ENCODE measurements around the gene CAP1. TPM values are rescaled to one million over a fixed set of nuclear protein-coding genes. Genes with fewer than 3 reads are reported as not detected.

The CAP1 gene
- total RNA-seq, 2 donors from 2014 or later: 315 to 409 TPM

DNA sequence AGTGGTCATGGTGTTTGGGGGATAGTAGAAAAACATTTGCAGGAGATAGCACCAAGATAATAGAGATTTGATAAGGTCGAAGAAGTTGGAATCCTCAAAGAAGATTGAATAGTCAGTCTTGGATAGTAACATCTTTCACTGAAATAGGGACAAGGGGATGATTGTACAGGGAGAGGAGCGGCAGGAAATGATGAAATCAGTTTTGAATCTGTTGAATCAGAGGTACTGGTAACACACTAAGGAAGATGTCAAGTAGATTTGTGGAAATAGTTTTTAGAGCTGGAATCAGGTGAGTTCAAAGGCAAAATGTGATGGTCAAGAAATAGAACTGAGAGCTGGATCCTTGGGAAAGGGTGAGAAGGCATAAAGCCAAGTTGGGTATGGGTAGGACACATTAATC is 26.5 kb downstream of the CAP1 start:
- Histone ChIP-seq H3K4me1 (ENCODE audit: control insufficient read depth in 1 of 2, low read depth in 2 of 2) (peaks cover 0 to under 1% of the 10 kb centered on the region in 2 donors), H3K36me3 (peaks cover 94% of the 10 kb centered on the region), H3K27ac (no peak overlapping the region), H3K4me3 (no peak overlapping the region), H3K27me3 (replicated peaks; ENCODE audit: insufficient read depth) (no peaks in the 10 kb centered on the region), H3K9me3 (no peaks in the 10 kb centered on the region)
- ATAC-seq (ENCODE audit: insufficient number of reproducible peaks, low FRiP score, low read depth): no peak
- no peak for DNase-seq (ENCODE audit: low spot score)
- TF ChIP-seq, protein P1, sequence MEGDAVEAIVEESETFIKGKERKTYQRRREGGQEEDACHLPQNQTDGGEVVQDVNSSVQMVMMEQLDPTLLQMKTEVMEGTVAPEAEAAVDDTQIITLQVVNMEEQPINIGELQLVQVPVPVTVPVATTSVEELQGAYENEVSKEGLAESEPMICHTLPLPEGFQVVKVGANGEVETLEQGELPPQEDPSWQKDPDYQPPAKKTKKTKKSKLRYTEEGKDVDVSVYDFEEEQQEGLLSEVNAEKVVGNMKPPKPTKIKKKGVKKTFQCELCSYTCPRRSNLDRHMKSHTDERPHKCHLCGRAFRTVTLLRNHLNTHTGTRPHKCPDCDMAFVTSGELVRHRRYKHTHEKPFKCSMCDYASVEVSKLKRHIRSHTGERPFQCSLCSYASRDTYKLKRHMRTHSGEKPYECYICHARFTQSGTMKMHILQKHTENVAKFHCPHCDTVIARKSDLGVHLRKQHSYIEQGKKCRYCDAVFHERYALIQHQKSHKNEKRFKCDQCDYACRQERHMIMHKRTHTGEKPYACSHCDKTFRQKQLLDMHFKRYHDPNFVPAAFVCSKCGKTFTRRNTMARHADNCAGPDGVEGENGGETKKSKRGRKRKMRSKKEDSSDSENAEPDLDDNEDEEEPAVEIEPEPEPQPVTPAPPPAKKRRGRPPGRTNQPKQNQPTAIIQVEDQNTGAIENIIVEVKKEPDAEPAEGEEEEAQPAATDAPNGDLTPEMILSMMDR (IDR thresholded peaks at IDR 0.05): no peak

DNA sequence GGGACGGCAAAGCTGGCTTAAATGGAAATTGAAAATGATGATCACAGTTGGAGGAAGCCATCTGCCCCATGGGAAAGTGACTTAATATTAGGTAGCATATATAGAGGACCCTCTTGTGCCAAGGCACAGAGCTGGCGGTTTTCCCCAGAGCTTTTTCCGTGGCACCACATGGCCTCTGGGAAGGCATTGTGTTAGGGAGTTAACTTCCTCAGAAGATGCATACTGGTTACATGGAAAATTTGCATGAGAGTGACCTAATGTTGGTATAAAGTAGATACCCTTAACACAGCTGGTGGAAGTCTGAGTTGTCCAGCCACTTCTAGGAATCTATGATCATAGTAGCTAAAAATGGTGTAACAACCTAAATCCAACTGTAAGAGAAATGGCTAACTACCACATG is 27.3 kb downstream of the CAP1 start:
- no peaks in the 10 kb centered on the region for H3K9me3 ChIP-seq
- TF ChIP-seq, protein P1 (IDR thresholded peaks at IDR 0.05): no peak
- H3K36me3 ChIP-seq: peaks cover 99% of the 10 kb centered on the region
- no peak overlapping the region for H3K27ac ChIP-seq
- H3K4me1 ChIP-seq (ENCODE audit: control insufficient read depth in 1 of 2, low read depth in 2 of 2): no peaks in the 10 kb centered on the region
- DNase-seq (ENCODE audit: low spot score) (no peak), ATAC-seq (ENCODE audit: insufficient number of reproducible peaks, low FRiP score, low read depth) (no peak)
- H3K27me3 ChIP-seq (replicated peaks; ENCODE audit: insufficient read depth): no peaks in the 10 kb centered on the region
- H3K4me3 ChIP-seq: no peak overlapping the region

DNA sequence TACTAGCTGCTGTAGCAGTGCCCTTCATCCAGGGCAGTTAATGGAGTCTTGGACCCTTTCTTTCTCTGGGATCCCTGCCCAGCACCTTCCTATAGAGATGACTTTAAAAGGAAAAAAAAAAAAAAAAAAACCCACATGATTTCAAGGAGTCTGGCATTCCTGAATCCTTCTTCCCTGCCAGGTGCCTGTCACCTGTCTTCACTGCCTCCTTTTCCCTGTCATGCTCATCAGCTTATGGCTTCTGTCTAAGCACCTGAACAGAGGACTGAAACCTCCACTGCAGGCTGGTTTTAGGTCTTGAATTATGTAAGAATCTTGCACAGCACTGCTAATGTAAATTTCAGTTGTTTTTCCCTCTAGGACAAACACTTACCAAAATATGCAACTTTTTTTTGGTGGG is 31.6 kb downstream of the CAP1 start:
- peaks cover 0 to 10% of the 10 kb centered on the region in 2 donors for H3K4me1 ChIP-seq (ENCODE audit: control insufficient read depth in 1 of 2, low read depth in 2 of 2)
- DNase-seq (ENCODE audit: low spot score) (no peak), ATAC-seq (ENCODE audit: insufficient number of reproducible peaks, low FRiP score, low read depth) (no peak)
- no peaks in the 10 kb centered on the region for H3K27me3 ChIP-seq (replicated peaks; ENCODE audit: insufficient read depth)
- no peak overlapping the region for H3K27ac ChIP-seq
- H3K36me3 ChIP-seq: peaks cover 72% of the 10 kb centered on the region
- H3K9me3 ChIP-seq: no peaks in the 10 kb centered on the region
- TF ChIP-seq, protein P1 (IDR thresholded peaks at IDR 0.05): no peak
- H3K4me3 ChIP-seq: no peak overlapping the region

DNA sequence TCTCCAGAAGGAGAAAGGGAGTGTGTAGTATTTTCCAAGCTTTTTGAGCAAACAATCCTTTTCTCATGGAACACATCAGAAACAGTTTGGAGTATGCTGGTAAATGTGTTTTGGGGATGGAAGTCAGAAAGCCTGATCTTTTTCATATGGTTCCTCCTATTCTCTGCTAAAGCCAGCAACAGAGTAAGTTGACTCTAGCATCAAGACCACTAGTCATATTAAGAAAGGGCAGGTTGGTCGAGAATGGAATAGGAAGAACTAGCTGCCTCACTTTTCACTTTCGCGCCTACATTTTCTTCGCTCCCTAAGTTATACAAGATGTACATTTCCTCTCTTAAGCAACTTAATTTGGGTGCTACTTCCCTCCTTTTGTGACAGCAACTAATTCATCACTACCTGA is 32.5 kb downstream of the CAP1 start:
- Histone ChIP-seq H3K27me3 (replicated peaks; ENCODE audit: insufficient read depth) (no peaks in the 10 kb centered on the region), H3K4me3 (no peak overlapping the region), H3K27ac (no peak overlapping the region), H3K36me3 (peaks cover 62% of the 10 kb centered on the region), H3K9me3 (no peaks in the 10 kb centered on the region), H3K4me1 (ENCODE audit: control insufficient read depth in 1 of 2, low read depth in 2 of 2) (peaks cover 0 to 10% of the 10 kb centered on the region in 2 donors)
- DNase-seq (ENCODE audit: low spot score) (no peak), ATAC-seq (ENCODE audit: insufficient number of reproducible peaks, low FRiP score, low read depth) (no peak)
- TF ChIP-seq, protein P1 (IDR thresholded peaks at IDR 0.05): no peak

DNA sequence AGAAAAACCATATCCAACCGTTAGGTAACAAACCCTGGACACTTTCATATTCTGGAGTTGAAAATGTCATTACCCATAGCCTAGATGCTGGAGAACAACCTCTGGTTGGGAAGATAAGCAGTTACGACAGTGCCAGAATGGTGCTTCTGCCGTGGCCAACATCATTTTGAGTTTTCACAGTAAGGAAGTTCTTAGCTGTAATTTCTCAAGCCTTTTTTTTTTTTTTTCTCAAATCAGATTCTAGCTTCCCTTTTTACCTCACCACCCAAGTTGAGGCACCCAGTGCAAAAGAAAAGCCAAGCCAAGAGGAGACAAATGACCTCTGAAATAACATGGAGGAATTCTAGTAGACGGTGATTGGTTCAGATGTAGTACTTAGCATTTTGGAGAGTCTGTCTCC is 34.7 kb downstream of the CAP1 start:
- Histone ChIP-seq H3K36me3 (peaks cover 46% of the 10 kb centered on the region), H3K27ac (no peak overlapping the region), H3K4me3 (no peak overlapping the region), H3K4me1 (ENCODE audit: control insufficient read depth in 1 of 2, low read depth in 2 of 2) (peaks cover 0 to 10% of the 10 kb centered on the region in 2 donors), H3K27me3 (replicated peaks; ENCODE audit: insufficient read depth) (no peaks in the 10 kb centered on the region), H3K9me3 (no peaks in the 10 kb centered on the region)
- no peak for ATAC-seq (ENCODE audit: insufficient number of reproducible peaks, low FRiP score, low read depth)
- no peak for DNase-seq (ENCODE audit: low spot score)
- TF ChIP-seq, protein P1 (IDR thresholded peaks at IDR 0.05): no peak
